GM12872 (cell line): Measurements from ENCODE around the gene COX7A2L.

ENCODE experiments used
- TF ChIP-seq, protein P1 (sequence below): IDR thresholded peaks from 3 replicates; pipeline ENCODE4 v1.5.1; 2011; ENCODE audit warnings: low read depth, mild to moderate bottlenecking, low read length, moderate library complexity; ENCODE audit not compliant: insufficient read depth

Gene COX7A2L

DNA sequence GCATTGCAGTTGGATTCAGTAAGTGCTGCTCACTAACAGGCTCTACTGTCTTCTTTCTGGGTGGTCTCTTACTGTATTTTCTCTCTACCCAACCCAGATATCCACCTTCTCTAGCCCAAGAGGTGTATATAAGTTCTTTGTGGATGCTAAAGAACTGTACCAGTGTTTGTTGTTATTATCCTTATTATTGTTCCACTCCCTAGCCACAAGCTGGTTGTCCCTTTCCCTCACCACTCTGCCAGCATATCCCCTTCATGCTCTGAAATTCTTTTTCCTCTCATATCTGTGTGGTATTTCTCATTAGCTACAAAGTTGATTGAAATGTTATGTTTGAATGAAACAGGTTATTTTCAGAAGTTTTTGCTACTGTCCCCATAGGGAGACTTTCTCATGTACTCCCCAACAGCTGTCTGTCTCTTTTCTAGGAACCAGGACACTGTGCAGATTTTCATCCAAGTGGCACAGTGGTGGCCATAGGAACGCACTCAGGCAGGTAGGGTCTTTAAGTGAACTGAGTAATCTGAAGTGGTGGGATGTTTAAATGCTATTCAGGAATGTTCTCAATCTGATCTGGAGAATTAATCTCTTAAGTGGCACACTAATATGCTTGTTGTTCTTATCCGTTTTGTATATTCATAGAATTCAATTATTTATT is 56.8 kb downstream of the COX7A2L start:
- TF ChIP-seq, protein P1, sequence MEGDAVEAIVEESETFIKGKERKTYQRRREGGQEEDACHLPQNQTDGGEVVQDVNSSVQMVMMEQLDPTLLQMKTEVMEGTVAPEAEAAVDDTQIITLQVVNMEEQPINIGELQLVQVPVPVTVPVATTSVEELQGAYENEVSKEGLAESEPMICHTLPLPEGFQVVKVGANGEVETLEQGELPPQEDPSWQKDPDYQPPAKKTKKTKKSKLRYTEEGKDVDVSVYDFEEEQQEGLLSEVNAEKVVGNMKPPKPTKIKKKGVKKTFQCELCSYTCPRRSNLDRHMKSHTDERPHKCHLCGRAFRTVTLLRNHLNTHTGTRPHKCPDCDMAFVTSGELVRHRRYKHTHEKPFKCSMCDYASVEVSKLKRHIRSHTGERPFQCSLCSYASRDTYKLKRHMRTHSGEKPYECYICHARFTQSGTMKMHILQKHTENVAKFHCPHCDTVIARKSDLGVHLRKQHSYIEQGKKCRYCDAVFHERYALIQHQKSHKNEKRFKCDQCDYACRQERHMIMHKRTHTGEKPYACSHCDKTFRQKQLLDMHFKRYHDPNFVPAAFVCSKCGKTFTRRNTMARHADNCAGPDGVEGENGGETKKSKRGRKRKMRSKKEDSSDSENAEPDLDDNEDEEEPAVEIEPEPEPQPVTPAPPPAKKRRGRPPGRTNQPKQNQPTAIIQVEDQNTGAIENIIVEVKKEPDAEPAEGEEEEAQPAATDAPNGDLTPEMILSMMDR = no peak

DNA sequence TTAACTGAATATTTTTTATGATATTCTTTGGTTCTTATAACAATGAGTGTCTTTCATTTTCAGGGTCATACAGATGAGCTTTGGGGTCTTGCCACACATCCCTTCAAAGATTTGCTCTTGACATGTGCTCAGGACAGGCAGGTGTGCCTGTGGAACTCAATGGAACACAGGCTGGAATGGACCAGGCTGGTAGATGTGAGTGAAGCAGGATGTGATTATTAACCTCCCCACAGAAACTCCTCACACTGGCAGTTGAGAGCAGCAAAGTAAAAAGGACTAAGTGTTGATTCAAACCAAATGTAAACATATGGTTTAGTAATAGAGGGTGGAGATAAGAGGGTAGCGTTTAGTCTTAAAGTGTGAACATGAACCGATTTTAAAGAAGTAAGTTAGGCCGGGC is 57.8 kb downstream of the COX7A2L start:
- TF ChIP-seq, protein P1 = no peak

DNA sequence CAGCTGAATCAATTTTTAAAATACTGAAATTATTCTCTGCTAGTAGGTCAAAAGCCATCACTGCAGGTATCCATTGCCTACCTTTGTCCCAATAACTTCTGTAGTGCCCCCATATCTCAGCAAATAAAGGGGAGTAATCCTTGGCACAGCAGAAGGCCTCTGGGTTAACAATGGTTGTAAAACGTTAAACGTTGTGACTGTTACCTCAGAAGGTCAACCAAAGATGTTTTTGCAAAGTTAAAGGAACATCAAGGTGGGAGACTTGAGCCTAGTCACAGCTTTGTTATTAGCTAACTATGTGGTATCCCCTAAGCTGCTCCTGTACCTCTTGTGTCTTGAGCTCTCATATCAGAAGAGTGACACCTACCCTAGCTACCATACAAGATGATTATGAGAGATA is 60.5 kb downstream of the COX7A2L start:
- TF ChIP-seq, protein P1 = no peak
